ENCODE measurements around the gene STX12. TPM values are rescaled to one million over a fixed set of nuclear protein-coding genes. Genes with fewer than 3 reads are reported as not detected.

The STX12 gene
- total and polyA plus RNA-seq, 2 of the 4 experiments (the other 2 are of a cell fraction): 28.6 to 54.8 TPM

DNA sequence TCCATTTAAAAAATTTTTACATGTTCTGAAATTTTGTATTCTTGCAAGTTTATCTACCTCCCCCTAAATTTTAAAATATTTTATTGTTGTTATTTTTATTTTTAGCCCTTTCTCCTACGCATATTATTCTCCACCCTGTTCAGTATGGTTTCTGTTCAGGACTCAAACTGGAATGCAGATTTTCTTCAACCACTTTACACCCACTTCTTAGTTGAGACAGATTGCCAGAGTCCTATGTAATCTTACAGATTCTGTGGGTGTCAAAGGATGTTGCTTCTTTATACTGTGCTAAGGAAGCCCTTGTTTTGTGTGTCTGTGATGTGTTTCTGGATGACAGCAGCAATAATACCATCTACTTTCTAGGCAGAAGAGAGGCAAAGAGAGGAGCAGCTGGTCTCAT lies 36.9 kb downstream of the STX12 start:
- Histone ChIP-seq H3K56ac (ENCODE audit: extremely low read depth, insufficient read depth, low read length) (no peak overlapping the region), H3K14ac (replicated peaks; ENCODE audit: low read depth, low read length) (no peak overlapping the region), H3K4ac (ENCODE audit: low read depth, low read length) (no peak overlapping the region), H3K4me1 (ENCODE audit: control insufficient read depth, insufficient read depth, low read length) (no peaks in the 10 kb centered on the region), H4K8ac (ENCODE audit: low read depth in 2 of 2, low read length in 2 of 2) (no peak overlapping the region), H2BK20ac (ENCODE audit: low read depth, low read length) (no peak overlapping the region), H3K27me3 (ENCODE audit: control insufficient read depth, insufficient read depth, low read length) (no peaks in the 10 kb centered on the region), H3K4me2 (ENCODE audit: low read depth, low read length) (no peak overlapping the region), H3K9me3 (ENCODE audit: control insufficient read depth, insufficient read depth, low read length) (no peaks in the 10 kb centered on the region), H3K9ac (ENCODE audit: low read depth, low read length) (no peak overlapping the region), H3K79me1 (ENCODE audit: low read depth in 1 of 2, low read length in 2 of 2) (peaks cover 0 to 4% of the 10 kb centered on the region in 2 experiments; a peak in 1 of 4 replicates), H4K20me1 (ENCODE audit: insufficient read depth, low read length) (no peaks in the 10 kb centered on the region), H3K9me1 (ENCODE audit: insufficient read depth, low read length) (peaks cover 9% of the 10 kb centered on the region; the same call in 1 of the 2 replicates), H3K27ac (ENCODE audit: insufficient read depth, low read length) (no peak overlapping the region), H2BK15ac (ENCODE audit: low read depth, low read length) (no peak overlapping the region), H3K4me3 (ENCODE audit: insufficient read depth, low read depth, low read length) (no peak overlapping the region), H4K91ac (ENCODE audit: insufficient read depth, low read depth, low read length) (no peak overlapping the region), H3K23ac (ENCODE audit: low read depth, low read length) (no peak overlapping the region), H2AFZ (replicated peaks; ENCODE audit: low read length, poor library complexity) (no peak overlapping the region), H2AK9ac (replicated peaks; ENCODE audit: low read depth, low read length, poor library complexity) (no peak overlapping the region), H4K5ac (ENCODE audit: low read depth, low read length) (no peak overlapping the region), H2BK5ac (ENCODE audit: low read depth, low read length, poor library complexity, severe bottlenecking) (no peak overlapping the region), H3K18ac (ENCODE audit: low read depth, low read length) (no peak overlapping the region), H2AK5ac (ENCODE audit: low read depth, low read length) (no peak overlapping the region), H2BK120ac (ENCODE audit: low read depth, low read length) (no peak overlapping the region), H3K36me3 (ENCODE audit: control insufficient read depth, insufficient read depth, low read length) (peaks cover 18% of the 10 kb centered on the region)
- ATAC-seq (ENCODE audit: low read depth) (no peak), DNase-seq (no peak)
- BruUV-seq (replicated peaks): no TSS peak
- no CpG with 5 or more reads among the region's 1 CpG for WGBS, 2 experiments (ENCODE audit: extremely low coverage in 2 of 2, insufficient read length in 1 of 2)
- CTCF ChIA-PET: no interaction called here
- dilution Hi-C loops (cut with HindIII; ENCODE audit: low sequenced_read_pairs, unreplicated experiment): no loop called here
- TF ChIP-seq MXI1 (IDR thresholded peaks at IDR 0.05; ENCODE audit: borderline replicate concordance, low read depth, low read length): no peak
- no peak for TF ChIP-seq RAD21 (IDR thresholded peaks at IDR 0.05; ENCODE audit: low read length)
- in situ Hi-C loops (cut with MboI; ENCODE audit: low sequenced_read_pairs): no loop called here
- POLR2A ChIA-PET (ENCODE audit: unreplicated experiment): no interaction called here
- intact Hi-C loops (cut with micrococcal nuclease): no loop called here

Data from IMR-90 (cell line).